ENCODE results near the gene PLEKHA7. TPM values are rescaled to one million over a fixed set of nuclear protein-coding genes. Genes with fewer than 3 reads are reported as not detected.

The PLEKHA7 gene
- total and polyA plus RNA-seq, 2 of the 4 experiments (the other 2 are of a cell fraction) = 0.12 TPM; not detected in 1

- dilution Hi-C loops (cut with HindIII; ENCODE audit: low sequenced_read_pairs, unreplicated experiment) (no loop called here), in situ Hi-C loops (cut with MboI; ENCODE audit: low sequenced_read_pairs) (no loop called here), intact Hi-C loops (cut with micrococcal nuclease) (no loop called here)
- no peaks in the 10 kb centered on the region for H3K9me3 ChIP-seq (ENCODE audit: control insufficient read depth, insufficient read depth, low read length)
- no peaks in the 10 kb centered on the region for H3K36me3 ChIP-seq (ENCODE audit: control insufficient read depth, insufficient read depth, low read length)
- no peak overlapping the region for H3K23ac ChIP-seq (ENCODE audit: low read depth, low read length)
- H3K4ac ChIP-seq (ENCODE audit: low read depth, low read length) = no peak overlapping the region
- H3K4me2 ChIP-seq (ENCODE audit: low read depth, low read length) = no peak overlapping the region
- H2AK5ac ChIP-seq (ENCODE audit: low read depth, low read length) = no peak overlapping the region
- no peak overlapping the region for H3K27ac ChIP-seq (ENCODE audit: insufficient read depth, low read length)
- no peak overlapping the region for H4K8ac ChIP-seq (ENCODE audit: low read depth in 2 of 2, low read length in 2 of 2)
- no peak overlapping the region for H3K14ac ChIP-seq (replicated peaks; ENCODE audit: low read depth, low read length)
- no peak overlapping the region for H2BK15ac ChIP-seq (ENCODE audit: low read depth, low read length)
- DNase-seq (no peak), ATAC-seq (ENCODE audit: low read depth) (no peak)
- no TSS peak for BruUV-seq (replicated peaks)
- H3K18ac ChIP-seq (ENCODE audit: low read depth, low read length) = no peak overlapping the region
- H3K4me3 ChIP-seq (ENCODE audit: insufficient read depth, low read depth, low read length) = no peak overlapping the region
- CTCF ChIA-PET = no interaction called here
- H2AFZ ChIP-seq (replicated peaks; ENCODE audit: low read length, poor library complexity) = no peak overlapping the region
- no peak overlapping the region for H2BK5ac ChIP-seq (ENCODE audit: low read depth, low read length, poor library complexity, severe bottlenecking)
- TF ChIP-seq RCOR1 (IDR thresholded peaks at IDR 0.05; ENCODE audit: insufficient replicate concordance, low read length) = no peak
- no peak for TF ChIP-seq SMC3 (IDR thresholded peaks at IDR 0.05; ENCODE audit: low read depth, low read length)
- TF ChIP-seq, protein P1, sequence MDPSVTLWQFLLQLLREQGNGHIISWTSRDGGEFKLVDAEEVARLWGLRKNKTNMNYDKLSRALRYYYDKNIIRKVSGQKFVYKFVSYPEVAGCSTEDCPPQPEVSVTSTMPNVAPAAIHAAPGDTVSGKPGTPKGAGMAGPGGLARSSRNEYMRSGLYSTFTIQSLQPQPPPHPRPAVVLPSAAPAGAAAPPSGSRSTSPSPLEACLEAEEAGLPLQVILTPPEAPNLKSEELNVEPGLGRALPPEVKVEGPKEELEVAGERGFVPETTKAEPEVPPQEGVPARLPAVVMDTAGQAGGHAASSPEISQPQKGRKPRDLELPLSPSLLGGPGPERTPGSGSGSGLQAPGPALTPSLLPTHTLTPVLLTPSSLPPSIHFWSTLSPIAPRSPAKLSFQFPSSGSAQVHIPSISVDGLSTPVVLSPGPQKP (IDR thresholded peaks at IDR 0.05; ENCODE audit: borderline replicate concordance, low read depth, low read length) = no peak
- no peak for TF ChIP-seq MAFK (IDR thresholded peaks at IDR 0.05; ENCODE audit: low read depth, low read length)
- TF ChIP-seq CEBPB (IDR thresholded peaks at IDR 0.05; ENCODE audit: low read depth, low read length) = no peak
- TF ChIP-seq CHD1 (IDR thresholded peaks at IDR 0.05; ENCODE audit: low read depth, low read length) = no peak
- TF ChIP-seq CTCF (conservative IDR thresholded peaks at IDR 0.05; ENCODE audit: low read depth, low read length) = no peak
- no peaks in the 10 kb centered on the region for H3K79me1 ChIP-seq (ENCODE audit: low read depth in 1 of 2, low read length in 2 of 2)
- peaks cover 4% of the 10 kb centered on the region for H3K27me3 ChIP-seq (ENCODE audit: control insufficient read depth, insufficient read depth, low read length)
- H4K5ac ChIP-seq (ENCODE audit: low read depth, low read length) = no peak overlapping the region
- H3K4me1 ChIP-seq (ENCODE audit: control insufficient read depth, insufficient read depth, low read length) = no peaks in the 10 kb centered on the region
- H2BK20ac ChIP-seq (ENCODE audit: low read depth, low read length) = no peak overlapping the region
- no peak overlapping the region for H2AK9ac ChIP-seq (replicated peaks; ENCODE audit: low read depth, low read length, poor library complexity)
- H3K9ac ChIP-seq (ENCODE audit: low read depth, low read length) = no peak overlapping the region
- POLR2A ChIA-PET (ENCODE audit: unreplicated experiment) = no interaction called here
- no peaks in the 10 kb centered on the region for H3K9me1 ChIP-seq (ENCODE audit: insufficient read depth, low read length)
- no peaks in the 10 kb centered on the region for H4K20me1 ChIP-seq (ENCODE audit: insufficient read depth, low read length)
- H2BK120ac ChIP-seq (ENCODE audit: low read depth, low read length) = no peak overlapping the region
- H4K91ac ChIP-seq (ENCODE audit: insufficient read depth, low read depth, low read length) = no peak overlapping the region
- H3K56ac ChIP-seq (ENCODE audit: extremely low read depth, insufficient read depth, low read length) = no peak overlapping the region
These were observed 113.7 kb downstream of the PLEKHA7 start for GRCh38 chr11:16900491-16900890.
